NCI-H82 treated with DMSO at 0.1 percent for 48 hours (cell line): ENCODE measurements around the gene LCN10.

ENCODE experiments used
- DNase-seq: peaks from one replicate; lab custom pipeline; 2025; ENCODE audit not compliant: unreplicated experiment; lab: John Stamatoyannopoulos, UW

LCN10 gene

GRCh38 chr9:136690104-136690805, 52.5 kb downstream of the LCN10 start:
- DNase-seq: no peak

GRCh38 chr9:136689108-136689460, 53.7 kb downstream of the LCN10 start:
- no peak for DNase-seq

DNA sequence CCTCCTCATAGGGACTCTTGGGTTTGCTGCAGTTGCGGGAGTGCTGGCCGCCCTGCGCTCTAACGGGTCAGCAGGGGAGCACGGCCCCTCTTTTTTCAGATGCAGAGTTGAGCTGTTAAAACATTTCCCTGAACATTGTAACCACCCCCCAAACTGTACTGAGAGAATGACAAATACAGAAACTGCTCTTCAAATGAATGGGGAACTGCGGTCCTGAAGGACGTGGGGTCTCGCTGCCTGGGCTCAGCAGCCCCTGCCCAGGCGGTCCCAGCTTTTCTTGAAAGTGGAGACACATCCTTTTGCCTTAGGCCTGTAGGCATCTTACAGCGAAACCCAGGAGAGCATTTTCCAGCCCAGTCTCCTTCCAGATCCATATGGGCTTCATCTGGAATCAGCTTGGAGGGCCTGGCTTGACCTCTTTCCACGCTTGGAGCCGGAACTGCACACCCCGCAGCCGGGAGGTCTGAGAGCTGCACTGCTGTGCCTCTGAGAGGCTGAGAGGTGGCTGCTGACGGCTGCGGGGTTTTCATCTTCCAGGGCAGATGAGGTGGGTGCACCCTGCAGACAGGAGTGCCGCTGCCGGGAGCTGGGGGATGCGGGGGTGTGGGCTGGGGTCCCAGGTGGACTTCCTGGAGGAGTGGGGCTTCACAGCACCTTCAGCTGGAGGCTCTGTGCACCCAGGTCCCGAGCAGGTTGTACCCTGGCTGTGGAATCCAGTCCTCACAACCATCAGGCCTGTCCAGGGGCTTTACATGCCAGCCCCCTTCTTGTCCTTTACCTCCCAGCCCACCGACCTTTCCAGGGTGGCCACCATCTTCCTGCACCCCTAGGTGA, 54.2 kb downstream of the LCN10 start:
- DNase-seq: no peak
